ENCODE results near the gene WBP1L. TPM values are rescaled to one million over a fixed set of nuclear protein-coding genes. Genes with fewer than 3 reads are reported as not detected.
A peak's percentile ranks its signal among the peaks of the same experiment; 100 is the strongest.

WBP1L gene
- total and polyA plus RNA-seq, 2 of the 13 experiments (the other 11 are each of a cell fraction or from before 2014, with no cell fraction given): 8.3 to 12.3 TPM

GRCh38 chr10:102814873-102815661 lies 71.3 kb downstream of the WBP1L start (continued):
- TF ChIP-seq HMGXB3 (CRISPR knock-in tag; IDR thresholded peaks at IDR 0.05; ENCODE audit: borderline replicate concordance) (peak; percentile 22; the same call in 1 of the 2 replicates), ZIK1 (CRISPR knock-in tag; IDR thresholded peaks at IDR 0.05; ENCODE audit: borderline replicate concordance, low read depth) (peak; percentile 51; the same call in 1 of the 2 replicates), AHDC1 (CRISPR knock-in tag; IDR thresholded peaks at IDR 0.05; ENCODE audit: borderline replicate concordance) (peak; percentile 61; the same call in 1 of the 2 replicates), CREB3 (CRISPR knock-in tag; IDR thresholded peaks at IDR 0.05) (no peak), ATF4 (CRISPR knock-in tag; IDR thresholded peaks at IDR 0.05) (peak in 1 of 2 experiments; percentile 66; a peak in 2 of 4 replicates), MBNL3 (CRISPR knock-in tag; conservative IDR thresholded peaks at IDR 0.05) (no peak), HDAC1 (CRISPR knock-in tag; IDR thresholded peaks at IDR 0.05) (peak; percentile 74), MYPOP (CRISPR knock-in tag; IDR thresholded peaks at IDR 0.05) (peak; percentile 74; the same call in 1 of the 2 replicates), ZNF780A (CRISPR knock-in tag; IDR thresholded peaks at IDR 0.05) (no peak; the same call in 1 of the 2 replicates), ZNF335 (CRISPR knock-in tag; IDR thresholded peaks at IDR 0.05) (0 out of 2 replicates have a peak, but pooled peaks have one; percentile 27), BRCA1 (CRISPR knock-in tag; IDR thresholded peaks at IDR 0.05) (0 out of 2 replicates have a peak, but pooled peaks have one; percentile 15), SNAI1 (CRISPR knock-in tag; IDR thresholded peaks at IDR 0.05; ENCODE audit: borderline replicate concordance) (no peak), KDM2A (CRISPR knock-in tag; IDR thresholded peaks at IDR 0.05; ENCODE audit: borderline replicate concordance, low read depth) (peak; percentile 77), AKAP8 (CRISPR knock-in tag; IDR thresholded peaks at IDR 0.05) (0 out of 2 replicates have a peak, but pooled peaks have one; percentile 58)
